MCF 10A (cell line): ENCODE measurements around the gene RIPOR3. TPM values are rescaled to one million over a fixed set of nuclear protein-coding genes. Genes with fewer than 3 reads are reported as not detected.
A peak's percentile ranks its signal among the peaks of the same experiment; 100 is the strongest.
"Not testable (repeated sequence)": the region's sequence is repeated elsewhere in the genome, so short reads cannot be mapped to it uniquely, and the experiment has no call there.

ENCODE experiments used
- BruUV-seq: library from RNA; stranded (reverse); fragments of 400-500 nt; replicated peaks from 2 replicates; lab custom pipeline; 2021; lab: Mats Ljungman, UMichigan
- CTCF ChIA-PET: fragments of 300-600 bp; sonication (Branson Sonifier 250); formaldehyde crosslinking; extraction: SDS; loops from one replicate; lab custom pipeline; 2021; ENCODE audit warnings: antibody characterized with exemption, inconsistent platforms; lab: Yijun Ruan, JAX
- POLR2A ChIA-PET: fragments of 300-600, 350-650 bp; sonication (Branson Sonifier 250); formaldehyde crosslinking; extraction: SDS; loops from one replicate; lab custom pipeline; 2020; ENCODE audit warnings: antibody characterized with exemption, inconsistent platforms; lab: Yijun Ruan, JAX
- DNase-seq: peaks from one replicate; pipeline ENCODE4 v3.0.0-alpha.2; 2018; ENCODE audit not compliant: unreplicated experiment
- H3K27ac Mint-ChIP-seq: one replicate; pipeline ENCODE4 v1.8.0; 2022; ENCODE audit warnings: mild to moderate bottlenecking, low read depth, mixed read lengths; ENCODE audit not compliant: unreplicated experiment
- H3K27me3 Mint-ChIP-seq: one replicate; pipeline ENCODE4 v1.8.0; 2022; ENCODE audit warnings: mixed read lengths; ENCODE audit not compliant: insufficient read depth, unreplicated experiment
- H3K36me3 Mint-ChIP-seq: one replicate; pipeline ENCODE4 v1.8.0; 2022; ENCODE audit warnings: mild to moderate bottlenecking, moderate library complexity, mixed read lengths; ENCODE audit not compliant: insufficient read depth, unreplicated experiment
- H3K4me1 Mint-ChIP-seq: one replicate; pipeline ENCODE4 v1.8.0; 2022; ENCODE audit warnings: mixed read lengths; ENCODE audit not compliant: insufficient read depth, unreplicated experiment
- H3K4me3 Mint-ChIP-seq: one replicate; pipeline ENCODE4 v1.8.0; 2022; ENCODE audit warnings: mild to moderate bottlenecking, moderate library complexity, mixed read lengths; ENCODE audit not compliant: unreplicated experiment
- H3K9me3 Mint-ChIP-seq: one replicate; pipeline ENCODE4 v1.8.0; 2022; ENCODE audit warnings: mixed read lengths; ENCODE audit not compliant: unreplicated experiment
- intact Hi-C: fragments of 100-400 bp; cut with micrococcal nuclease; formaldehyde crosslinking; loops from 2 replicates; pipeline ENCODE4 v1.14.1; 2022
- total RNA-seq: library from RNA; stranded (reverse); gene quantifications from 2 replicates; pipeline ENCODE4 v1.2.3, GENCODE V29; 2022
- TF ChIP-seq, protein P1 (sequence below): fragments of 200-600 bp; IDR thresholded peaks from one replicate; pipeline ENCODE4 v1.8.0; 2022; ENCODE audit warnings: antibody characterized with exemption, mild to moderate bottlenecking; ENCODE audit not compliant: unreplicated experiment

The RIPOR3 gene
- total RNA-seq, 1 experiment from 2014 or later = not detected

DNA sequence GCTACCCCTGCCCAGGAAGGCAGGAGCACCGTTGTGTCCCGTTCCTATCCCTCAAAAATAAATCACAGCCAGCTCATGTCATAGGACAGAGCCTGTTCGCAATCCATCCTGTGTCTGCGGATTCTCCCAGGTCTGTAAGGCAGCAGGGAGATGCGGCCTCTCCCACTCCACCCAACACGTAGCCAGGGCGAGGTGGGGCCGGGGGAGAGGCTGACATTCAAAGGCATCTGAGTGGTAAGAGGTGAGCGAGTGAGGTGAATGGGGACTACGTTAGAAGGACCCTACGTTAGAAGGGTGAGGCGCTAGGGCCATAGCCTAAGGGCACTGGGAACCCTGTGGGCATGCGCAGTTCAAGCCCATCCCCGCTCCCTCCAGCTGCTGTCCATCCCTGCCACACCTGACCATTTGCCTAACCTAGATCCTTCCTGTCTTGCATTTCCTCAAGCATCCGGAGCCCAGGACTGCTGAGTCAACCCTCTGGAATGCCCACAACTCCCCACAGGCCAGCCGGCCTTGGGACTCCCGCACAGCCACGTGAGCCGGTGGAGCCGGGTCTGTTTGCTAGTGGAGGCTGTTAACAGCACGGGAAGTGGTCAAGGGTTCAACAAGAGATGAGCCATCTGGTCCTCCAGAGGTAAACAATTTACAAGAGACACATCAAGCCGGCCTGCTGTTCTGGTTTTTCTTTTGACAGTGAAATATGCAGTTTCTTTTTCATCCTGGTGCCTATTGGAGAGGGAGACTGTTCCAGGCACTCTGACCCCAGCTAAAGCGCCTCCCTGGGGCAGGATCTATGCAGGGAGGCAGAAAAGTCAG is 45.9 kb downstream of the RIPOR3 start:
- POLR2A ChIA-PET = interaction anchor here (0.7 to 3.0 kb wide), 5 partner anchors 14 to 108 kb away, joined by 3 to 16 read pairs (median 5); no protein-coding TSS in a partner anchor
- Mint-ChIP-seq H3K9me3 (no peaks in the 10 kb centered on the region), H3K27ac (peak overlapping the region; percentile 93), H3K4me1 (peaks cover 14% of the 10 kb centered on the region), H3K4me3 (peak overlapping the region; percentile 52), H3K36me3 (peaks cover 6% of the 10 kb centered on the region), H3K27me3 (no peaks in the 10 kb centered on the region)
- TF ChIP-seq, protein P1, sequence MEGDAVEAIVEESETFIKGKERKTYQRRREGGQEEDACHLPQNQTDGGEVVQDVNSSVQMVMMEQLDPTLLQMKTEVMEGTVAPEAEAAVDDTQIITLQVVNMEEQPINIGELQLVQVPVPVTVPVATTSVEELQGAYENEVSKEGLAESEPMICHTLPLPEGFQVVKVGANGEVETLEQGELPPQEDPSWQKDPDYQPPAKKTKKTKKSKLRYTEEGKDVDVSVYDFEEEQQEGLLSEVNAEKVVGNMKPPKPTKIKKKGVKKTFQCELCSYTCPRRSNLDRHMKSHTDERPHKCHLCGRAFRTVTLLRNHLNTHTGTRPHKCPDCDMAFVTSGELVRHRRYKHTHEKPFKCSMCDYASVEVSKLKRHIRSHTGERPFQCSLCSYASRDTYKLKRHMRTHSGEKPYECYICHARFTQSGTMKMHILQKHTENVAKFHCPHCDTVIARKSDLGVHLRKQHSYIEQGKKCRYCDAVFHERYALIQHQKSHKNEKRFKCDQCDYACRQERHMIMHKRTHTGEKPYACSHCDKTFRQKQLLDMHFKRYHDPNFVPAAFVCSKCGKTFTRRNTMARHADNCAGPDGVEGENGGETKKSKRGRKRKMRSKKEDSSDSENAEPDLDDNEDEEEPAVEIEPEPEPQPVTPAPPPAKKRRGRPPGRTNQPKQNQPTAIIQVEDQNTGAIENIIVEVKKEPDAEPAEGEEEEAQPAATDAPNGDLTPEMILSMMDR = no peak
- BruUV-seq = no TSS peak
- CTCF ChIA-PET = interaction anchor here (0.6 to 4.9 kb wide), 6 partner anchors 9 to 144 kb away, joined by 3 to 26 read pairs (median 4); no protein-coding TSS in a partner anchor
- intact Hi-C loops = no loop called here
- peak; percentile 93 for DNase-seq

GRCh38 chr20:50642288-50642803 is 49.0 kb downstream of the RIPOR3 start:
- TF ChIP-seq, protein P1 = no peak
- Mint-ChIP-seq H3K36me3 (peaks cover 13% of the 10 kb centered on the region), H3K27me3 (no peaks in the 10 kb centered on the region), H3K27ac (no peak overlapping the region), H3K4me1 (peaks cover 14% of the 10 kb centered on the region), H3K9me3 (no peaks in the 10 kb centered on the region), H3K4me3 (no peak overlapping the region)
- ChIA-PET POLR2A (interaction anchor here (0.6 to 0.7 kb wide), 3 partner anchors 10 to 311 kb away, joined by 3 to 4 read pairs (median 4); no protein-coding TSS in a partner anchor), CTCF (interaction anchor here (0.7 to 1.2 kb wide), 2 partner anchors 13 to 62 kb away, joined by 3 to 4 read pairs; no protein-coding TSS in a partner anchor)
- DNase-seq = no peak
- BruUV-seq = no TSS peak
- intact Hi-C loops = no loop called here

DNA sequence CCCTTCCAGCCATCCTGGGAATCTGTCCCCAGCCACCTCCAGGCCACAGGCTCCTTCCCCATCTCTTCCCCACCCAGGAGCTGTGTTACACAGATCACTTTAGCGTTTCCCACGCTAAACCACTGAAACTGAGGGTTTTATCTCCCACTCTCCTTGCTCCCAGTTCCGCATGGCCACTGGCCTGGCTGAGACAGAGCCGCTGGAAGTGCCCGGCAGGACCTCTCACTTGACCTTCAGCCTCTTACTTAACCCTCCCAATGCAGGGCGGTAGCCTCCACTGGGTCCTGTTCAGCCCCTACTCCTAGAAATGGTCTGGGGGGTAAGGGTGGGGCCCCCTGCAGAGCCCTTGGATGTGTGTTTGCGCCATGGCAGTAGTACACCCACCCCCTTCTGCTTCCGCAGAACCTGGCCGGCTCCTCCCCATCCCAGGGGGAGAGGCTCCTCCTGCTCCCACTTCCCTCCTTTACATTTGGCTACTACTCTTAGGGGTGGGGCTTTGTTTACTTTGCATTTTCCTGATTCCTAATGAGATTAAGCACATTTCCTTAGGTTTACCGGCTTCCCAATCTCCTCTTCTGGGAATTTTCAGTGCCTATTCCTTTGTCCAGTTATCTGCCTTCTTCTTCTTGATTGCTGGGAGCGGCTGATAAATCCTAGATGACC is 49.6 kb downstream of the RIPOR3 start:
- ChIA-PET POLR2A (interaction anchor here (0.7 kb wide), 2 partner anchors 10 to 311 kb away, joined by 3 to 5 read pairs; no protein-coding TSS in a partner anchor), CTCF (interaction anchor here (1.2 kb wide), 1 partner anchor 13 kb away, joined by 3 read pairs; no protein-coding TSS in a partner anchor)
- H3K4me3 Mint-ChIP-seq, intact Hi-C loops, H3K27ac Mint-ChIP-seq, H3K9me3 Mint-ChIP-seq, BruUV-seq, H3K27me3 Mint-ChIP-seq, DNase-seq: not testable (repeated sequence)
- H3K4me1 Mint-ChIP-seq = peaks cover 14% of the 10 kb centered on the region
- peaks cover 13% of the 10 kb centered on the region for H3K36me3 Mint-ChIP-seq

DNA sequence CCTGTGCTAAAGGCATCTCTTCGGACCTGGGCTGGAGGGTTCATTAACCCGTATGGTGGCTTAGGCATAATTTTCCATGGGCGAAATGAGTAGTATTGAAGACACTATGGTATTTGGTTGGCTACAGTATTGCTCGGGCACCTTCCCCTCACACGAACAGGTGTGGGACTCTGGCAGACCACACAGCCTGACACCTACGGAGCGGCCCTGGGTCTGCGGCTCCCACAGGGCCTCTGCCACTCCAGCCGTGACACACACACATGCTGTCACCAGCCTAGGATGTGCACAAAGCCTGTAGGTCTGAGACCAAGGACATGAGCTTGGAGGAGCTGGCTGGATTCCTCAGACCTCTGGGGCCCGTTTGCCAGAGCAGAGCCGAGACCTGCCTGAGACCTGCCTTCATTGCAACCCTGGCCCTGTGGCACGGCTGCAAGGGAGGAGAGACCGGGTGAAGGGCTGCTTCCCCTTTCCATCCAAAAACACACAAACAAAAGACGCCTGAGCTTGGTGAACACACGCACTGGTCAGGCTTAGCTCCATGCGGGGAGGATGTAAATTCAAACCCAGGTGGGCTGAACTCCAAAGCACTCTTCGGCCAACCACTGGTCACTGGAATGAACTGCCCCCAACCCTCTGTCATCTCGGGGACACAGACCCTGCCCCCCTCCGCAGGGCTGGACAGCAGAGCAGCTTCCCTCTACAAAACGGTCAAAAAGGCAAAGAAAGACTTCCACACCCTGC is 51.2 kb downstream of the RIPOR3 start:
- H3K9me3 Mint-ChIP-seq, H3K27ac Mint-ChIP-seq, BruUV-seq, intact Hi-C loops, H3K4me3 Mint-ChIP-seq, H3K27me3 Mint-ChIP-seq, DNase-seq: not testable (repeated sequence)
- CTCF ChIA-PET = interaction anchor here (0.7 kb wide), 1 partner anchor 302 kb away, joined by 3 read pairs; no protein-coding TSS in a partner anchor
- Mint-ChIP-seq H3K4me1 (peaks cover 13% of the 10 kb centered on the region), H3K36me3 (peaks cover 11% of the 10 kb centered on the region)
- POLR2A ChIA-PET = interaction anchor here (0.7 to 1.2 kb wide), 2 partner anchors 44 to 70 kb away, joined by 3 read pairs; no protein-coding TSS in a partner anchor

DNA sequence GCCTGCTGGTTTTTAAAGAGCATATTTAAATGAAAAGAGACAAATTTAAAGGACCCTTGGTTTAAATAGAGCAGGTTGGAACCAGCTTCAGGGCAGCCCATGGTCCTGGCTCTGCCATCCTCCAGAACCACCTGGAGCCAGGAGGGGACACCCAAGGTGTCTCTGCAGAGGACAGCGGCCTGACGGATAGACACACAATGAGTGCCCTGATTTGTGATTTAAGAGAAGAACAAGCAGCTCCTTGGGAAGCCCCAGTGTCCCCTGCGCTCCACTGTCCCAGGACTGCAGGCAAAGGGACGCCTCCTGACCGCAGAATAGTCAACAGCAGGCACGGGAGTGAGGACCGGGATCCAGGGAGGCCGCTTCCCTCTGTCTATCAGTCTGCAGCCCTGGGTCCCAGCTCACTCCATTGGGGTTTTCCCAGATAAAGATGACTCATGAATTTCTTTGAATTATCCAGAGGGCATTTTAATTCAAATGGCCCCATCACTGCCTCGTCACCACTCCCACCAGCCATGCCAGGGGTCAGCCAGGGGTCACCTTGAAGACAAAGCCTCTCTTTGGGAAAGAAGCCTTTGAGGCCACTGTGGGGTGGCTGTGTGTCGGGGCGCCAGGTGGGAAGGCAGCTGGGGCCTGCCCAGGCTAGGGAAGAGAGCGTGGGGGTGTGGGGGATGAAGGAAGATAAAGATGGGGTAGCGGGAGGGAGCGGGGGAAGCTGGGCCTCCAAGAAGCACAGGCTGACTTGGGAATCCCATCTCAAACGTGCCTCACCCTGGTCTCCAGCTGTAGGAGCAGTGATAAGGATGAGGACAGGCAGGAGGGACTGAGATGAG is 53.1 kb downstream of the RIPOR3 start:
- BruUV-seq, H3K9me3 Mint-ChIP-seq, H3K27me3 Mint-ChIP-seq, H3K4me3 Mint-ChIP-seq, H3K36me3 Mint-ChIP-seq, intact Hi-C loops: not testable (repeated sequence)
- peak; percentile 64 for DNase-seq
- Mint-ChIP-seq H3K27ac (peak overlapping the region; percentile 40), H3K4me1 (peaks cover 13% of the 10 kb centered on the region)
- CTCF ChIA-PET = interaction anchor here (0.6 kb wide), 1 partner anchor 136 kb away, joined by 3 read pairs; no protein-coding TSS in a partner anchor
- POLR2A ChIA-PET = interaction anchor here (1.0 kb wide), 1 partner anchor 52 kb away, joined by 3 read pairs; no protein-coding TSS in a partner anchor
